Activated CD4-positive, alpha-beta T cell treated with anti-CD3 and anti-CD28 coated beads, Interleukin-2, Interleukin-4, amounts not matched to agents 100 ng/mL and 50 ng/mL, durations not matched to agents 16 hours and 8 hours (primary cell): Measurements from ENCODE around the gene FAM8A1.
"Not testable (repeated sequence)": the region's sequence is repeated elsewhere in the genome, so short reads cannot be mapped to it uniquely, and the experiment has no call there.

Experiments used
- DNase-seq: peaks from one replicate; pipeline ENCODE4 v3.0.0-alpha.2; 2020; ENCODE audit warnings: low spot score

FAM8A1 gene

GRCh38 chr6:17599877-17600526 is at the start of gene FAM8A1:
Gene FAM8A1 (plus strand): TSS chr6:17600302. CDS start chr6:17600410, 108 bp downstream.
- DNase-seq = peak; percentile 96

- no peak for DNase-seq
Measured at GRCh38 chr6:17551383-17551958, 48.6 kb upstream of the FAM8A1 start.

GRCh38 chr6:17552861-17553260 is 47.2 kb upstream of the FAM8A1 start:
- no peak for DNase-seq

GRCh38 chr6:17556014-17556413 is 44.1 kb upstream of the FAM8A1 start:
- DNase-seq = no peak

GRCh38 chr6:17562636-17563035 is 37.5 kb upstream of the FAM8A1 start:
- DNase-seq = no peak

GRCh38 chr6:17565399-17565798 is 34.7 kb upstream of the FAM8A1 start:
- no peak for DNase-seq

GRCh38 chr6:17574866-17575560 is 25.1 kb upstream of the FAM8A1 start:
- DNase-seq = no peak

- no peak for DNase-seq
Measured at GRCh38 chr6:17577059-17577458, 23.0 kb upstream of the FAM8A1 start.

- DNase-seq = peak; percentile 18
Measured at GRCh38 chr6:17580518-17581048, 19.5 kb upstream of the FAM8A1 start.

- DNase-seq = not testable (repeated sequence)
Measured at GRCh38 chr6:17581282-17581681, 18.8 kb upstream of the FAM8A1 start.

GRCh38 chr6:17583811-17584210 is 16.3 kb upstream of the FAM8A1 start:
- no peak for DNase-seq

- peak; percentile 25 for DNase-seq
Measured at GRCh38 chr6:17584241-17584803, 15.8 kb upstream of the FAM8A1 start.

- no peak for DNase-seq
Measured at GRCh38 chr6:17585766-17586490, 14.2 kb upstream of the FAM8A1 start.

GRCh38 chr6:17586623-17587022 is 13.5 kb upstream of the FAM8A1 start:
- not testable (repeated sequence) for DNase-seq

- DNase-seq = no peak
Measured at GRCh38 chr6:17588011-17588410, 12.1 kb upstream of the FAM8A1 start.

- no peak for DNase-seq
Measured at GRCh38 chr6:17589406-17590096, 10.6 kb upstream of the FAM8A1 start.

- no peak for DNase-seq
Measured at GRCh38 chr6:17591287-17591686, 8.8 kb upstream of the FAM8A1 start.

GRCh38 chr6:17593246-17593645 is 6.9 kb upstream of the FAM8A1 start:
- no peak for DNase-seq

GRCh38 chr6:17596085-17596484 is 4.0 kb upstream of the FAM8A1 start:
- no peak for DNase-seq

- DNase-seq = peak; percentile 31
Measured at GRCh38 chr6:17600527-17601385, 654 bp downstream of the FAM8A1 start.

- no peak for DNase-seq
Measured at GRCh38 chr6:17601386-17601703, 1.2 kb downstream of the FAM8A1 start.
